ENCODE measurements around the gene SPEN.
"Not testable (repeated sequence)": the region's sequence is repeated elsewhere in the genome, so short reads cannot be mapped to it uniquely, and the experiment has no call there.

SPEN gene

GRCh38 chr1:15885269-15885668 is 37.8 kb downstream of the SPEN start:
- Mint-ChIP-seq H3K4me1 (peaks cover 40% of the 10 kb centered on the region), H3K9me3 (no peaks in the 10 kb centered on the region), H3K27ac (no peak overlapping the region), H3K27me3 (no peaks in the 10 kb centered on the region), H3K4me3 (no peak overlapping the region), H3K36me3 (peaks cover 25% of the 10 kb centered on the region)
- DNase-seq = no peak
- CTCF ChIA-PET = no interaction called here

GRCh38 chr1:15885701-15886610 is 38.4 kb downstream of the SPEN start:
- DNase-seq = peak; percentile 35
- no peaks in the 10 kb centered on the region for H3K27me3 Mint-ChIP-seq
- no peak overlapping the region for H3K27ac Mint-ChIP-seq
- H3K4me1 Mint-ChIP-seq = peaks cover 40% of the 10 kb centered on the region
- H3K4me3 Mint-ChIP-seq = no peak overlapping the region
- H3K36me3 Mint-ChIP-seq = peaks cover 27% of the 10 kb centered on the region
- CTCF ChIA-PET = interaction anchor here (0.6 kb wide), 1 partner anchor 31 kb away, joined by 3 read pairs; no protein-coding TSS in a partner anchor
- no peaks in the 10 kb centered on the region for H3K9me3 Mint-ChIP-seq

GRCh38 chr1:15886611-15887167 is 39.2 kb downstream of the SPEN start:
- no peaks in the 10 kb centered on the region for H3K27me3 Mint-ChIP-seq

GRCh38 chr1:15892857-15893599 is 45.5 kb downstream of the SPEN start:
- CTCF ChIA-PET, H3K27ac Mint-ChIP-seq, H3K27me3 Mint-ChIP-seq, DNase-seq, H3K4me3 Mint-ChIP-seq, H3K9me3 Mint-ChIP-seq: not testable (repeated sequence)
- H3K4me1 Mint-ChIP-seq = peaks cover 16% of the 10 kb centered on the region
- H3K36me3 Mint-ChIP-seq = peaks cover 31% of the 10 kb centered on the region

More at GRCh38 chr1:15886611-15887167, 39.2 kb downstream of the SPEN start:
- Mint-ChIP-seq H3K36me3 (peaks cover 24% of the 10 kb centered on the region), H3K9me3 (no peaks in the 10 kb centered on the region), H3K4me3 (no peak overlapping the region), H3K27ac (peak overlapping the region; percentile 14), H3K4me1 (peaks cover 39% of the 10 kb centered on the region)
- CTCF ChIA-PET = interaction anchor here (0.6 to 1.1 kb wide), 2 partner anchors 10 to 30 kb away, joined by 3 read pairs; no protein-coding TSS in a partner anchor
- DNase-seq = no peak

GRCh38 chr1:15895233-15895632 is 47.7 kb downstream of the SPEN start:
- peaks cover 29% of the 10 kb centered on the region for H3K36me3 Mint-ChIP-seq
- CTCF ChIA-PET = no interaction called here
- no peaks in the 10 kb centered on the region for H3K9me3 Mint-ChIP-seq
- no peaks in the 10 kb centered on the region for H3K27me3 Mint-ChIP-seq
- no peak for DNase-seq
- no peak overlapping the region for H3K4me3 Mint-ChIP-seq
- H3K27ac Mint-ChIP-seq = no peak overlapping the region
- peaks cover 21% of the 10 kb centered on the region for H3K4me1 Mint-ChIP-seq

GRCh38 chr1:15896841-15897610 is 49.5 kb downstream of the SPEN start:
- H3K27ac Mint-ChIP-seq, CTCF ChIA-PET, H3K27me3 Mint-ChIP-seq, H3K9me3 Mint-ChIP-seq, DNase-seq, H3K4me3 Mint-ChIP-seq: not testable (repeated sequence)
- Mint-ChIP-seq H3K36me3 (peaks cover 29% of the 10 kb centered on the region), H3K4me1 (peaks cover 21% of the 10 kb centered on the region)

- H3K36me3 Mint-ChIP-seq = peaks cover 19% of the 10 kb centered on the region
- peaks cover 7% of the 10 kb centered on the region for H3K4me1 Mint-ChIP-seq
- H3K9me3 Mint-ChIP-seq = no peaks in the 10 kb centered on the region
- H3K4me3 Mint-ChIP-seq = no peak overlapping the region
- H3K27me3 Mint-ChIP-seq = no peaks in the 10 kb centered on the region
- no peak overlapping the region for H3K27ac Mint-ChIP-seq
- DNase-seq = no peak
- CTCF ChIA-PET = no interaction called here
These were observed 51.8 kb downstream of the SPEN start for GRCh38 chr1:15899266-15899665.

- Mint-ChIP-seq H3K4me3 (no peak overlapping the region), H3K4me1 (peaks cover 7% of the 10 kb centered on the region)
These were observed 53.3 kb downstream of the SPEN start for GRCh38 chr1:15900662-15901279.

GRCh38 chr1:15902882-15903281 is 55.4 kb downstream of the SPEN start:
- H3K36me3 Mint-ChIP-seq = peaks cover 16% of the 10 kb centered on the region
- no peak for DNase-seq
- no peak overlapping the region for H3K27ac Mint-ChIP-seq
- CTCF ChIA-PET = interaction anchor here (0.7 to 0.8 kb wide), 2 partner anchors 24 to 88 kb away, joined by 3 read pairs; no protein-coding TSS in a partner anchor
- peaks cover 7% of the 10 kb centered on the region for H3K4me1 Mint-ChIP-seq
- H3K4me3 Mint-ChIP-seq = no peak overlapping the region
- H3K9me3 Mint-ChIP-seq = no peaks in the 10 kb centered on the region
- H3K27me3 Mint-ChIP-seq = no peaks in the 10 kb centered on the region

More at GRCh38 chr1:15900662-15901279, 53.3 kb downstream of the SPEN start:
- no peak for DNase-seq
- Mint-ChIP-seq H3K27me3 (no peaks in the 10 kb centered on the region), H3K27ac (no peak overlapping the region), H3K9me3 (no peaks in the 10 kb centered on the region), H3K36me3 (peaks cover 15% of the 10 kb centered on the region)
- CTCF ChIA-PET = no interaction called here

- Mint-ChIP-seq H3K9me3 (no peaks in the 10 kb centered on the region), H3K36me3 (peaks cover 31% of the 10 kb centered on the region), H3K4me3 (no peak overlapping the region), H3K27me3 (no peaks in the 10 kb centered on the region), H3K27ac (no peak overlapping the region), H3K4me1 (no peaks in the 10 kb centered on the region)
- CTCF ChIA-PET = no interaction called here
- no peak for DNase-seq
These were observed 61.1 kb downstream of the SPEN start for GRCh38 chr1:15908597-15908996.

GRCh38 chr1:15911141-15911540 is 63.6 kb downstream of the SPEN start:
- H3K27ac Mint-ChIP-seq = no peak overlapping the region
- H3K27me3 Mint-ChIP-seq = no peaks in the 10 kb centered on the region
- no peak overlapping the region for H3K4me3 Mint-ChIP-seq
- peaks cover 43% of the 10 kb centered on the region for H3K36me3 Mint-ChIP-seq
- no peaks in the 10 kb centered on the region for H3K9me3 Mint-ChIP-seq
- peaks cover 10% of the 10 kb centered on the region for H3K4me1 Mint-ChIP-seq
- CTCF ChIA-PET = no interaction called here
- no peak for DNase-seq

GRCh38 chr1:15911927-15912326 is 64.4 kb downstream of the SPEN start:
- H3K36me3 Mint-ChIP-seq = peaks cover 48% of the 10 kb centered on the region
- CTCF ChIA-PET = no interaction called here
- no peak overlapping the region for H3K27ac Mint-ChIP-seq

GRCh38 chr1:15913607-15914006 is 66.1 kb downstream of the SPEN start:
- CTCF ChIA-PET, H3K4me3 Mint-ChIP-seq, H3K27me3 Mint-ChIP-seq, H3K27ac Mint-ChIP-seq, H3K9me3 Mint-ChIP-seq, DNase-seq: not testable (repeated sequence)
- peaks cover 54% of the 10 kb centered on the region for H3K36me3 Mint-ChIP-seq
- H3K4me1 Mint-ChIP-seq = peaks cover 22% of the 10 kb centered on the region

More at GRCh38 chr1:15911927-15912326, 64.4 kb downstream of the SPEN start:
- H3K4me1 Mint-ChIP-seq = peaks cover 15% of the 10 kb centered on the region
- no peak overlapping the region for H3K4me3 Mint-ChIP-seq
- no peaks in the 10 kb centered on the region for H3K27me3 Mint-ChIP-seq
- no peak for DNase-seq
- H3K9me3 Mint-ChIP-seq = no peaks in the 10 kb centered on the region

Data from activated naive CD4-positive, alpha-beta T cell treated with anti-CD3 and anti-CD28 coated beads, Interleukin-2, amount 10 ng/mL, durations not matched to agents 7 days and 5 days (primary cell).